NCI-H1436 treated with DMSO at 0.1 percent for 48 hours (cell line): ENCODE results near the gene CLCN6.

Source experiments
- DNase-seq: peaks from one replicate; lab custom pipeline; 2025; lab: John Stamatoyannopoulos, UW

Gene CLCN6

GRCh38 chr1:11780380-11781147 lies 25.4 kb upstream of the CLCN6 start:
- DNase-seq = no peak

GRCh38 chr1:11781297-11781696 lies 24.7 kb upstream of the CLCN6 start:
- DNase-seq = no peak

- no peak for DNase-seq
Observed at GRCh38 chr1:11782127-11782708, 23.8 kb upstream of the CLCN6 start.

GRCh38 chr1:11783556-11783955 lies 22.4 kb upstream of the CLCN6 start:
- DNase-seq = no peak

GRCh38 chr1:11784256-11784992 lies 21.6 kb upstream of the CLCN6 start:
- DNase-seq = no peak

- DNase-seq = no peak
Observed at GRCh38 chr1:11784993-11785769, 20.8 kb upstream of the CLCN6 start.

- DNase-seq = no peak
Observed at GRCh38 chr1:11786168-11786567, 19.8 kb upstream of the CLCN6 start.

GRCh38 chr1:11787251-11787803 lies 18.7 kb upstream of the CLCN6 start:
- DNase-seq = no peak

GRCh38 chr1:11787804-11788436 lies 18.1 kb upstream of the CLCN6 start:
- DNase-seq = no peak

- no peak for DNase-seq
Observed at GRCh38 chr1:11788549-11789053, 17.4 kb upstream of the CLCN6 start.

- DNase-seq = no peak
Observed at GRCh38 chr1:11789126-11790067, 16.6 kb upstream of the CLCN6 start.

- DNase-seq = no peak
Observed at GRCh38 chr1:11790101-11790879, 15.7 kb upstream of the CLCN6 start.

- no peak for DNase-seq
Observed at GRCh38 chr1:11790880-11791715, 14.9 kb upstream of the CLCN6 start.

- no peak for DNase-seq
Observed at GRCh38 chr1:11792106-11792505, 13.9 kb upstream of the CLCN6 start.

- DNase-seq = no peak
Observed at GRCh38 chr1:11793819-11794218, 12.2 kb upstream of the CLCN6 start.

GRCh38 chr1:11794446-11795237 lies 11.3 kb upstream of the CLCN6 start:
- DNase-seq = no peak

- DNase-seq = no peak
Observed at GRCh38 chr1:11795238-11795890, 10.6 kb upstream of the CLCN6 start.
